Large intestine (tissue), 3 donors: ENCODE measurements around the gene PLEKHA6. TPM values are rescaled to one million over a fixed set of nuclear protein-coding genes. Genes with fewer than 3 reads are reported as not detected.

Source experiments
- DNase-seq, 2 donors: peaks; one replicate each; pipeline versions ENCODE4 v3.0.0 to v3.0.0-alpha.2; 2013
- H3K27ac ChIP-seq: one replicate; pipeline ENCODE4 v1.5.1; 2013; ENCODE audit warnings: low read length
- H3K27me3 ChIP-seq: 2 replicates; pipeline ENCODE4 v1.6.1; 2013; ENCODE audit warnings: low read length; ENCODE audit not compliant: control insufficient read depth, insufficient read depth
- H3K36me3 ChIP-seq: 2 replicates; pipeline ENCODE4 v1.6.1; 2013; ENCODE audit warnings: low read length; ENCODE audit not compliant: control insufficient read depth, insufficient read depth
- H3K4me1 ChIP-seq: one replicate; pipeline ENCODE4 v1.6.1; 2013; ENCODE audit warnings: low read length; ENCODE audit not compliant: control insufficient read depth, insufficient read depth
- H3K4me3 ChIP-seq: one replicate; pipeline ENCODE4 v1.5.1; 2013; ENCODE audit warnings: low read length
- H3K9me3 ChIP-seq: one replicate; pipeline ENCODE4 v1.6.1; 2013; ENCODE audit warnings: mild to moderate bottlenecking, low read depth, low read length, moderate library complexity; ENCODE audit not compliant: control insufficient read depth
- WGBS: methylation state at CpG from one replicate; pipeline ENCODE4 v1.1.5; 2013; ENCODE audit warnings: low lambda C conversion rate; ENCODE audit not compliant: insufficient coverage; 5-methylcytosine and 5-hydroxymethylcytosine counted together
- polyA plus RNA-seq: library from polyadenylated mRNA; unstranded; fragments of 120-200 nt; gene quantifications from one replicate; pipeline ENCODE4 v1.2.1, GENCODE V29; 2013

The PLEKHA6 gene
- polyA plus RNA-seq, 1 donor, result 59.3 TPM

DNA sequence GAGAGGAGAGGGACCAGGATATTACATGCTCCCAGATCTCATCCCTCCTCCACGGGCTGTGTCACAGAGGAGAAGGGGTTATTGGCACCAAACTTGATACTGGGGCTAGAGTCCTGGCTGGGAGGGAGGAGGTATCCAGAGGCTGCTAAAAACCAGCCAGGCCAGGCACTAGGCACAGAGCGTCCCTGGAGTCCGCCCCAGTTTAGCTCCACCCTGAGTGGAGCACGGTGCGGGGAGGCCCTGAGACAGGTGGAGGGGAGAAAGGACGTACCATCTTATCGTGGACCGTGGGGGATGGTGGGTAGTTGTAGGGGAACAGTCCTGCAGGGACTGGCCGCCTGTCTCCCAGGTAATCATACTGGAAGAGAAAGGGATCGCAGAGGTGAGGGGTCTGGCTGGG is 103.2 kb downstream of the PLEKHA6 start:
- no peaks in the 10 kb centered on the region for H3K9me3 ChIP-seq
- H3K27ac ChIP-seq, result no peak overlapping the region
- H3K4me3 ChIP-seq, result no peak overlapping the region
- no peak for DNase-seq
- H3K36me3 ChIP-seq, result peaks cover 86% of the 10 kb centered on the region
- no CpG with 5 or more reads among the region's 10 CpGs for WGBS
- peaks cover 8% of the 10 kb centered on the region for H3K4me1 ChIP-seq
- H3K27me3 ChIP-seq, result no peaks in the 10 kb centered on the region

DNA sequence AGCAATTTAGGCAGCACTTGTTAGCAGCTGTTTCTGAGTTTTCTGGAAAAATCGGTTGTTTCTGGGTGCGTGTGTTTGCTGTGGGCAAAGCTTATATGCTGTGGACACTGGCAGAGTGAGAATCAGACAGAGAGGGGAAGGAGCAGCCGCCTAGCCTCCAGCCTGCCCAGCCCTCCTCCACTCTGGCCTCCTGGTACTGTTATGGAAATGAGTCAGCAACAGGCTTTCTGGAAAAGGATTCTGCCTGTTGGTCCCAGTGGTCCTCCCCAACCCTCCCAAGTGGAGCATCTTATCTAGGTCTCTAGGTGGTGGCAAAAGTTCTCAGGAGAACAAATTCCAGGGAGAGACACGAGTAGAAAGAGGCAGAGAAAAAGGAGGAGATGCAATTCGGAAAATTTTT is 103.8 kb downstream of the PLEKHA6 start:
- Histone ChIP-seq H3K4me1 (peaks cover 8% of the 10 kb centered on the region), H3K27ac (no peak overlapping the region), H3K9me3 (no peaks in the 10 kb centered on the region), H3K4me3 (no peak overlapping the region), H3K27me3 (no peaks in the 10 kb centered on the region), H3K36me3 (peaks cover 86% of the 10 kb centered on the region)
- WGBS, result no CpG with 5 or more reads among the region's 5 CpGs
- DNase-seq, result no peak

DNA sequence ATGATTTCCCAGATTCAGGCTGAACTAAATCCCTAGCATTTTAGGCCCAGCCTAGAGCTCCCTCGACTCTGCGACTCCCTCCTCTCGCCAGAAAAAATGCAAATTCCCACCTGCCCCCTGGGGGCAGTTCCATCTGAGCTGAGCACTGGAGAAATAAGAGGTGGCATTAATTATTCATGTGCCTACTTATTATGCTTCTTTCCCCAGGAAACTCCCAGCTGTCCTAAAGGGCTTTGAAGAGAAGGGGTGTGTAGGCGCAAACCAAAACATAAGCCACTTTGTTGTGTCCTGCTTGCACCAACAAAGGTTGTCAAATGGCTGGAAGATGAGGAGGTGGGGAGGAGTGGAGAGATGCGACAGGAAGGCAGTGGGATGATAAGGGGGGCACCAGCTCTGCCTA is 104.5 kb downstream of the PLEKHA6 start:
- Histone ChIP-seq H3K4me1 (peaks cover 8% of the 10 kb centered on the region), H3K4me3 (no peak overlapping the region), H3K27me3 (no peaks in the 10 kb centered on the region), H3K9me3 (no peaks in the 10 kb centered on the region), H3K36me3 (peaks cover 86% of the 10 kb centered on the region), H3K27ac (no peak overlapping the region)
- DNase-seq, result no peak
- no CpG with 5 or more reads among the region's 5 CpGs for WGBS

DNA sequence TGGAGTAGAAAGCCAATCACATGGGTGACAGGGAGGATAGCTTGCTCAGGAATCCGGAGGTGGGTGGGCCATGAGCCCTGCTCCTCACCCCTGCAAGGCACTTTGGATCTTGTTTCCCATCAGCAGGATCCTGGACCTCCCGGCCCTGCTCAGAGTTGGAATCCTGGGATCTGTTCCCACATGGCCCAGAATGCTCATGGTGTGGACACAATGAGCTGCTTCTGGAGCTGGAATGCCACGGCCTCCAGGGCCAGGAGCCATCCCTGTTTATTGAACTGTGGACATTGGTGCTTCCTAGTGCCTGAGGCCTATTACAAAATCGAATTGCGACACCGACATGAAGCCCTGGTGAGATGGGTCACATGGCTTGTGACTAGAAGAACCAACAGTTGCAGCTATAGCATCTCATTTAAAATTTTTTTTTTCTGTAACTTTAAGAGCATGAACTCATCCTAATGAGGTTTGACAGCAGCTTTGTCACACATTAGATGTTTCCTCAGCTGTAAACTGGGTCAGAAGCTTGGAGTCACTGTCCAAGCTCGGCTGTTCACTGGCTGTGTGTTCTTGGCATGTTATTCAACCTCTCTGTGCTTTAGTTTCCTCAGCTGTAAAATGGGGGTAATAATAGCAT is 105.6 kb downstream of the PLEKHA6 start:
- no peak overlapping the region for H3K4me3 ChIP-seq
- WGBS, result no CpG with 5 or more reads among the region's 7 CpGs
- peak overlapping the region; percentile 38 for H3K27ac ChIP-seq
- no peaks in the 10 kb centered on the region for H3K9me3 ChIP-seq
- peaks cover 8% of the 10 kb centered on the region for H3K4me1 ChIP-seq
- DNase-seq, result peak; percentile 63 to 67
- H3K27me3 ChIP-seq, result no peaks in the 10 kb centered on the region
- H3K36me3 ChIP-seq, result peaks cover 86% of the 10 kb centered on the region

- Histone ChIP-seq H3K27ac (no peak overlapping the region), H3K4me1 (peaks cover 8% of the 10 kb centered on the region), H3K4me3 (no peak overlapping the region), H3K27me3 (no peaks in the 10 kb centered on the region), H3K36me3 (peaks cover 85% of the 10 kb centered on the region), H3K9me3 (no peaks in the 10 kb centered on the region)
- no peak for DNase-seq
- WGBS, result 93% methylated on average over 3 of the region's 6 CpGs
Observed at GRCh38 chr1:204251926-204252689, 107.6 kb downstream of the PLEKHA6 start.

DNA sequence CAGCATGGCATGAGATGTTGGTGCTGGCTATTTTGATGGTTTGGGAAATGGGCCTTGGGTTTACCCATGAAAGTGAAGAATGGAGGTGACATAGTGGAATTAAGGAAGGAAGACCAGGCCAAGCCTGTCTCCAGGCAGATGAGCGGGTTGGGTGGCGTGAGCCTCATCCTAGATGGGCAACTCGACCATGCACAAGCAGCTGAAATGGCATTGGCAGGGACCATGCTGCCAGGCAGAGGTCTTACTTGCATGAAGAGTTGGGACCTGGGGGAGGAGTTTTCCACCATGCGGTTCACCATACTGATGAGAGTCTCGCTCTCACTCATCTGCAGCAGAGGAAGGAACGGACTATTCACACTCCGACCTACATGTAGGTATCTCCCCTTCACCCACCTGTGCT is 108.4 kb downstream of the PLEKHA6 start:
- Histone ChIP-seq H3K27me3 (no peaks in the 10 kb centered on the region), H3K4me1 (peaks cover 8% of the 10 kb centered on the region), H3K27ac (no peak overlapping the region), H3K9me3 (no peaks in the 10 kb centered on the region), H3K4me3 (no peak overlapping the region), H3K36me3 (peaks cover 85% of the 10 kb centered on the region)
- WGBS, result no CpG with 5 or more reads among the region's 7 CpGs
- no peak for DNase-seq

DNA sequence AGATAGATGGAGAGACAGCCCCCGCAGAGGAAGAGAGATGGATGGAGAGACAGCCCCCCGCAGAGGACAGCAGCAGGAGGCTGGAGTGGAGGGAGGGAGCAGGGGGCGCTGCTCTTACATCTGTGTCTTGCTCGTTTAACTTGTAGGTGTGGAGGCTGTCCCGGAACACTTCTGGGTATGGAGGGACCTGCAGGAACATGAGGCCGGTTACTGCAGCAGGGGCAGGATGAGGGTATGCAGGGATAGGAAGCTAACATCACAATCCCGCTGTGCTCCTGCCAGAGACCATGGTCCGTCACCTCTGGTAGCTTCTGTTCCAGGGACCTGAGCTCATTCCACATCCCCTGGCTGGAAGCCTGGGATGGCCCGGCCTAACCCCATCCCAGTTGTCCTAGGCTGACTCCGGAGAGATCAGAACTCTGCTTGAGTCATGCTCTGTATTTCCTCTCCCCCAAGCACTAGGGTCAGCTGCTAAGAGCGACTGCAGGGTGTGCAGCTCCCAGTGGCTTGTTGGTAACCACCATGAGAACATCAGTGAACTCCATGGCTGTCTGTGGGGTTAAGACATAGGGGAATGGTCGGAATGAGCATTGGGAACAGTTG is 109.2 kb downstream of the PLEKHA6 start:
- Histone ChIP-seq H3K27me3 (no peaks in the 10 kb centered on the region), H3K9me3 (no peaks in the 10 kb centered on the region), H3K4me1 (peaks cover 8% of the 10 kb centered on the region), H3K27ac (no peak overlapping the region), H3K4me3 (no peak overlapping the region), H3K36me3 (peaks cover 85% of the 10 kb centered on the region)
- WGBS, result no CpG with 5 or more reads among the region's 12 CpGs
- DNase-seq, result no peak

DNA sequence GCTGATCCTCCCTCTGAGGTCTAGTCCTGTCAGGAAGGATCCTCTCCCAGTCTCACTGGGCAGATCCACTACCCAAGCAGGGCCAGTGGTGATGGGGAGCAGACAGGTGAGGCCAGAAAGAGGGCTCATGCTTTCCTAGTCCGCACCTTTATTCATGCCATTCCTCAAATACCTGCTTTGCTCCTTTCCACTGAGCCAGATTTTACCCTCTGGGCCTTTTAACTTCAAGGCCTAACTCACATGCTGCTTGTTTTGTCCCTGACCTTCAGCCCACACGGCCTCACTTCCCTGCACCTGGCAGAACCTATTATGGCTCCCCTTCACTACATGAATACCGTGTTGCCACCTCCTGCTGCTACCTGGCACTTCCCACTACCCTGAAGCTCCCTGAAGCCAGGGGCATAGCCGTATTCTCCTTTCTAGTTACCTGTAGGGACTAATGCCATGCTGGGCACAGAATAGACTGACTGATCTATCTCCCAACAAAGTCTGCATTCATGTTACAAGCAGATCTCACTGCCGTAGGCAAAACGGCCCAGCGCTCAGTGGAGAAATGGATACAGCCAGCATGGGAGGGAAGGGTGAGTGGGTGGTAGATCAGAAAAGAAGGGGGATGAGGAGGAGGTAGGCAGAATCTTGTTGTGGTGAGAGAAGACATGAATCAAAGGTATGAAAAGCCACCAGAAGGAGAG is 109.8 kb downstream of the PLEKHA6 start:
- Histone ChIP-seq H3K27me3 (no peaks in the 10 kb centered on the region), H3K4me1 (peaks cover 8% of the 10 kb centered on the region), H3K36me3 (peaks cover 85% of the 10 kb centered on the region), H3K9me3 (no peaks in the 10 kb centered on the region), H3K27ac (no peak overlapping the region), H3K4me3 (no peak overlapping the region)
- DNase-seq, result no peak
- WGBS, result 95% methylated on average over 3 of the region's 7 CpGs

GRCh38 chr1:204248954-204249353 is 110.8 kb downstream of the PLEKHA6 start:
- H3K4me3 ChIP-seq, result no peak overlapping the region
- H3K4me1 ChIP-seq, result peaks cover 3% of the 10 kb centered on the region
- no CpG with 5 or more reads among the region's 3 CpGs for WGBS
- H3K27ac ChIP-seq, result no peak overlapping the region
- H3K9me3 ChIP-seq, result no peaks in the 10 kb centered on the region
- no peaks in the 10 kb centered on the region for H3K27me3 ChIP-seq
- peaks cover 84% of the 10 kb centered on the region for H3K36me3 ChIP-seq
- no peak for DNase-seq

- WGBS, result no CpG with 5 or more reads among the region's 4 CpGs
- Histone ChIP-seq H3K4me3 (no peak overlapping the region), H3K36me3 (peaks cover 92% of the 10 kb centered on the region), H3K9me3 (no peaks in the 10 kb centered on the region), H3K4me1 (no peaks in the 10 kb centered on the region), H3K27me3 (no peaks in the 10 kb centered on the region), H3K27ac (no peak overlapping the region)
- DNase-seq, result no peak
Observed at GRCh38 chr1:204246876-204247275, 112.9 kb downstream of the PLEKHA6 start.
